HepG2 (cell line): ENCODE measurements around the gene ATP13A3. TPM values are rescaled to one million over a fixed set of nuclear protein-coding genes. Genes with fewer than 3 reads are reported as not detected.

Source experiments
- CTCF ChIP-seq: sonication (generic); formaldehyde crosslinking; IDR thresholded peaks from 2 replicates; pipeline ENCODE4 v1.5.0; 2020; ENCODE audit warnings: mild to moderate bottlenecking, missing genetic modification reagents, moderate library complexity
- FLYWCH1 ChIP-seq: sonication (generic); formaldehyde crosslinking; IDR thresholded peaks from 2 replicates; pipeline ENCODE4 v1.8.1; 2023; ENCODE audit warnings: mild to moderate bottlenecking, missing genetic modification reagents
- FOSL2 ChIP-seq: sonication (generic); formaldehyde crosslinking; IDR thresholded peaks from 2 replicates; pipeline ENCODE4 v1.4.0; 2020; ENCODE audit warnings: missing genetic modification reagents
- RARG ChIP-seq: sonication (generic); formaldehyde crosslinking; IDR thresholded peaks from 2 replicates; pipeline ENCODE4 v1.4.0; 2020; ENCODE audit warnings: low read depth, mild to moderate bottlenecking, missing genetic modification reagents
- STAG1 ChIP-seq: sonication (generic); formaldehyde crosslinking; IDR thresholded peaks from 2 replicates; pipeline ENCODE4 v1.4.0; 2020; ENCODE audit warnings: missing genetic modification reagents
- ZBTB46 ChIP-seq: sonication (generic); formaldehyde crosslinking; IDR thresholded peaks from 2 replicates; pipeline ENCODE4 v1.4.0; 2020; ENCODE audit warnings: mild to moderate bottlenecking, missing genetic modification reagents, borderline replicate concordance
- polyA plus RNA-seq, 8 experiments: library from polyadenylated mRNA; depleted of rRNA in 3 of 8; stranded (reverse) in 7 of 8; unstranded in 1 of 8; fragments of >200 nt; fragmentation: Illumina TruSeq in 4 of 8; extraction: Trizol in 4 of 8; gene quantifications; 2 replicates each; pipeline versions ENCODE4 v1.2.1 to v1.2.3, GENCODE V29; 2011 to 2016; ENCODE audit warnings: low read depth in 4 of 8, missing spikeins in 1 of 8, mixed read lengths in 1 of 8; ENCODE audit not compliant: insufficient read depth in 1 of 8
- total RNA-seq, 5 experiments: library from RNA; depleted of rRNA; stranded (reverse); fragments of >200 nt; fragmentation: Illumina TruSeq; extraction: Trizol; gene quantifications; 2 replicates each; pipeline ENCODE4 v1.2.3, GENCODE V29; 2016; ENCODE audit warnings: low read depth in 1 of 5
- TF ChIP-seq, protein P1 (sequence below): IDR thresholded peaks from 2 replicates; pipeline ENCODE4 v1.6.1; 2012; ENCODE audit warnings: low read length, improper control_type of control experiment
- TF ChIP-seq, protein P2 (sequence below): IDR thresholded peaks from 2 replicates; pipeline ENCODE4 v1.6.1; 2016; ENCODE audit warnings: mild to moderate bottlenecking
- TF ChIP-seq, protein P3 (sequence below): sonication (generic); formaldehyde crosslinking; IDR thresholded peaks from one replicate; pipeline ENCODE4 v1.5.1; 2020; ENCODE audit warnings: mild to moderate bottlenecking, missing genetic modification reagents; ENCODE audit errors: not compliant biosample characterization

Gene ATP13A3
- total and polyA plus RNA-seq, 2 of the 13 experiments (the other 11 are each of a cell fraction or from before 2014, with no cell fraction given) = 44.9 to 80.8 TPM

DNA sequence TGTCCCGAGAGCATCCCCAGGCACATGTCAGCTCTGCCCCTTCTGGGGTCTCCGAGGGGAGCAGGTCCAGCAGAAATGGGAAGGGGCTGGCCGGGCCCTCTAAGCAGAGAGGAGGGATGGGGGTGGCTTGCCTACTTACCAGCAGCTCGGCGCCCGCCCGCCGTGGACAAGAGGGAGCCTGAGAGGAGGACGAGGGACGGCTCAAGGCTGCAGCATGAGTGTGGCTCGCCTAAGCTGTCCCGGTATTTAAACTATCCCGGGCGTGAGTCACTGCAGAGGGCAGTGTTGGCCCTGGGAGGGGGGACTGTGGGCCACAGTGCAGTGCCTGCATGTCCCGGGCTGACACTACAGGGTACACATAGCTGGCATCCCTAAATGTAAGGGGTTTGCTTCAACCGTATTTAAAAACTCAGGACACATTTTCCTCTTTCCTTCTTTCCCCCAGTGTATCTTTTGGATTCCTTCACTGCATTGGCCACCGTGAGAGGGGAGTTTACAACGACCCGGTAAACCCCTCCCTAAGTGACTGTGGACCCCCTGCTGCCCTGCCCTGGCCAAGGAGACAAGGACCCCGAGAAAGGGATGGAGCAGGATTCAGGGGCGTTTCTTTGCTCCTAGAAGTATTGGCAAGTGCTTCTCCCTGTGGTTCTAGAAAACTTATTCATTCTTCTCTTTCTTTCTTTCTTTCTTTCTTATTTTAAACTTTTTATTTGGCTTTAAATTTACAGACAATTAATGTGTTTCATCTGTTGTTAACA lies 117.1 kb downstream of the ATP13A3 start, which contains the start of gene LRRC15 (continued):
- TF ChIP-seq, protein P1, sequence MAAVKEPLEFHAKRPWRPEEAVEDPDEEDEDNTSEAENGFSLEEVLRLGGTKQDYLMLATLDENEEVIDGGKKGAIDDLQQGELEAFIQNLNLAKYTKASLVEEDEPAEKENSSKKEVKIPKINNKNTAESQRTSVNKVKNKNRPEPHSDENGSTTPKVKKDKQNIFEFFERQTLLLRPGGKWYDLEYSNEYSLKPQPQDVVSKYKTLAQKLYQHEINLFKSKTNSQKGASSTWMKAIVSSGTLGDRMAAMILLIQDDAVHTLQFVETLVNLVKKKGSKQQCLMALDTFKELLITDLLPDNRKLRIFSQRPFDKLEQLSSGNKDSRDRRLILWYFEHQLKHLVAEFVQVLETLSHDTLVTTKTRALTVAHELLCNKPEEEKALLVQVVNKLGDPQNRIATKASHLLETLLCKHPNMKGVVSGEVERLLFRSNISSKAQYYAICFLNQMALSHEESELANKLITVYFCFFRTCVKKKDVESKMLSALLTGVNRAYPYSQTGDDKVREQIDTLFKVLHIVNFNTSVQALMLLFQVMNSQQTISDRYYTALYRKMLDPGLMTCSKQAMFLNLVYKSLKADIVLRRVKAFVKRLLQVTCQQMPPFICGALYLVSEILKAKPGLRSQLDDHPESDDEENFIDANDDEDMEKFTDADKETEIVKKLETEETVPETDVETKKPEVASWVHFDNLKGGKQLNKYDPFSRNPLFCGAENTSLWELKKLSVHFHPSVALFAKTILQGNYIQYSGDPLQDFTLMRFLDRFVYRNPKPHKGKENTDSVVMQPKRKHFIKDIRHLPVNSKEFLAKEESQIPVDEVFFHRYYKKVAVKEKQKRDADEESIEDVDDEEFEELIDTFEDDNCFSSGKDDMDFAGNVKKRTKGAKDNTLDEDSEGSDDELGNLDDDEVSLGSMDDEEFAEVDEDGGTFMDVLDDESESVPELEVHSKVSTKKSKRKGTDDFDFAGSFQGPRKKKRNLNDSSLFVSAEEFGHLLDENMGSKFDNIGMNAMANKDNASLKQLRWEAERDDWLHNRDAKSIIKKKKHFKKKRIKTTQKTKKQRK = no peak
- TF ChIP-seq, protein P2, sequence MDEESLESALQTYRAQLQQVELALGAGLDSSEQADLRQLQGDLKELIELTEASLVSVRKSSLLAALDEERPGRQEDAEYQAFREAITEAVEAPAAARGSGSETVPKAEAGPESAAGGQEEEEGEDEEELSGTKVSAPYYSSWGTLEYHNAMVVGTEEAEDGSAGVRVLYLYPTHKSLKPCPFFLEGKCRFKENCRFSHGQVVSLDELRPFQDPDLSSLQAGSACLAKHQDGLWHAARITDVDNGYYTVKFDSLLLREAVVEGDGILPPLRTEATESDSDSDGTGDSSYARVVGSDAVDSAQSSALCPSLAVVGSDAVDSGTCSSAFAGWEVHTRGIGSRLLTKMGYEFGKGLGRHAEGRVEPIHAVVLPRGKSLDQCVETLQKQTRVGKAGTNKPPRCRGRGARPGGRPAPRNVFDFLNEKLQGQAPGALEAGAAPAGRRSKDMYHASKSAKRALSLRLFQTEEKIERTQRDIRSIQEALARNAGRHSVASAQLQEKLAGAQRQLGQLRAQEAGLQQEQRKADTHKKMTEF (CRISPR knock-in tag) = no peak
- no peak for TF ChIP-seq FLYWCH1
- TF ChIP-seq FOSL2 (CRISPR knock-in tag) = peak; percentile 83
- TF ChIP-seq RARG (CRISPR knock-in tag) = no peak
- TF ChIP-seq ZBTB46 (CRISPR knock-in tag) = no peak
- peak; percentile 70 for TF ChIP-seq CTCF
- TF ChIP-seq STAG1 (CRISPR knock-in tag) = peak; percentile 52
- TF ChIP-seq, protein P3, sequence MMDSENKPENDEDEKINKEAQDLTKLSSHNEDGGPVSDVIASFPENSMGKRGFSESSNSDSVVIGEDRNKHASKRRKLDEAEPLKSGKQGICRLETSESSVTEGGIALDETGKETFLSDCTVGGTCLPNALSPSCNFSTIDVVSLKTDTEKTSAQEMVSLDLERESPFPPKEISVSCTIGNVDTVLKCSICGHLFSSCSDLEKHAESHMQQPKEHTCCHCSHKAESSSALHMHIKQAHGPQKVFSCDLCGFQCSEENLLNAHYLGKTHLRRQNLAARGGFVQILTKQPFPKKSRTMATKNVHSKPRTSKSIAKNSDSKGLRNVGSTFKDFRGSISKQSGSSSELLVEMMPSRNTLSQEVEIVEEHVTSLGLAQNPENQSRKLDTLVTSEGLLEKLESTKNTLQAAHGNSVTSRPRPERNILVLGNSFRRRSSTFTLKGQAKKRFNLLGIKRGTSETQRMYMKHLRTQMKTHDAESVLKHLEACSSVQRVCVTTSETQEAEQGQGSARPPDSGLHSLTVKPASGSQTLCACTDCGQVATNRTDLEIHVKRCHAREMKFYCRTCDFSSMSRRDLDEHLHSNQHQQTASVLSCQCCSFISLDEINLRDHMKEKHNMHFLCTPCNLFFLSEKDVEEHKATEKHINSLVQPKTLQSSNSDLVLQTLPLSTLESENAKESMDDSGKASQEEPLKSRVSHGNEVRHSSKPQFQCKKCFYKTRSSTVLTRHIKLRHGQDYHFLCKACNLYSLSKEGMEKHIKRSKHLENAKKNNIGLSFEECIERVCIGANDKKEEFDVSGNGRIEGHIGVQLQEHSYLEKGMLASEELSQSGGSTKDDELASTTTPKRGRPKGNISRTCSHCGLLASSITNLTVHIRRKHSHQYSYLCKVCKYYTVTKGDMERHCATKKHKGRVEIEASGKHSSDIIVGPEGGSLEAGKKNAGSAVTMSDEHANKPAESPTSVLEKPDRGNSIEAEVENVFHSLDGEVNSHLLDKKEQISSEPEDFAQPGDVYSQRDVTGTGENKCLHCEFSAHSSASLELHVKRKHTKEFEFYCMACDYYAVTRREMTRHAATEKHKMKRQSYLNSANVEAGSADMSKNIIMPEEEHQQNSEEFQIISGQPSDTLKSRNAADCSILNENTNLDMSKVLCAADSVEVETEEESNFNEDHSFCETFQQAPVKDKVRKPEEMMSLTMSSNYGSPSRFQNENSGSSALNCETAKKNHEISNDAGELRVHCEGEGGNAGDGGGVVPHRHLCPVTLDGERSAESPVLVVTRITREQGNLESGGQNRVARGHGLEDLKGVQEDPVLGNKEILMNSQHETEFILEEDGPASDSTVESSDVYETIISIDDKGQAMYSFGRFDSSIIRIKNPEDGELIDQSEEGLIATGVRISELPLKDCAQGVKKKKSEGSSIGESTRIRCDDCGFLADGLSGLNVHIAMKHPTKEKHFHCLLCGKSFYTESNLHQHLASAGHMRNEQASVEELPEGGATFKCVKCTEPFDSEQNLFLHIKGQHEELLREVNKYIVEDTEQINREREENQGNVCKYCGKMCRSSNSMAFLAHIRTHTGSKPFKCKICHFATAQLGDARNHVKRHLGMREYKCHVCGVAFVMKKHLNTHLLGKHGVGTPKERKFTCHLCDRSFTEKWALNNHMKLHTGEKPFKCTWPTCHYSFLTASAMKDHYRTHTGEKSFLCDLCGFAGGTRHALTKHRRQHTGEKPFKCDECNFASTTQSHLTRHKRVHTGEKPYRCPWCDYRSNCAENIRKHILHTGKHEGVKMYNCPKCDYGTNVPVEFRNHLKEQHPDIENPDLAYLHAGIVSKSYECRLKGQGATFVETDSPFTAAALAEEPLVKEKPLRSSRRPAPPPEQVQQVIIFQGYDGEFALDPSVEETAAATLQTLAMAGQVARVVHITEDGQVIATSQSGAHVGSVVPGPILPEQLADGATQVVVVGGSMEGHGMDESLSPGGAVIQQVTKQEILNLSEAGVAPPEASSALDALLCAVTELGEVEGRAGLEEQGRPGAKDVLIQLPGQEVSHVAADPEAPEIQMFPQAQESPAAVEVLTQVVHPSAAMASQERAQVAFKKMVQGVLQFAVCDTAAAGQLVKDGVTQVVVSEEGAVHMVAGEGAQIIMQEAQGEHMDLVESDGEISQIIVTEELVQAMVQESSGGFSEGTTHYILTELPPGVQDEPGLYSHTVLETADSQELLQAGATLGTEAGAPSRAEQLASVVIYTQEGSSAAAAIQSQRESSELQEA (CRISPR knock-in tag) = no peak
